ENCODE results near the gene FAM131A.

The FAM131A gene

GRCh38 chr3:184358124-184358767 lies 20.8 kb downstream of the FAM131A start:
- DNase-seq (ENCODE audit: low read depth): no peak

DNA sequence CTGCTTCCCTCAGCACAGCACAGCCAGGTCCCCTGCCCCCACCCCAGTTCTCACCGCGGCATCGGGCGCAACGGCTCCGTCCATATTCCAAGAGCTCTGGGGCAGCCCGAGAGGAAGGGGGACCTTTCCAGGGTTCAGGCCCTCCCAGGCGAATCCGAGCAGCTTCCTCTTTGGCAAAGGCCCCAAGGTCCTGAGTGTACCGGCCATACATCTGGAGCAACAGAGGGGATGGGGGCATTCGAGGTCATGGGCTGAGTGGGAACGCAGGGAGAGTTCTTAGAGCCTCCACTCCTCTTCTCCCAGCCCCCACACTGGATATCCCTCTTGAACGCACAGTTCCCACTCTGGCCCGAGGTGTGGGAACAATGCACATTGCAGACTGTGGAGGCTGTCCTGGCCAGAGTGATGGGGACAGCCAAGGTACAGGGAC lies 21.5 kb downstream of the FAM131A start:
- no peak for DNase-seq (ENCODE audit: low read depth)

DNA sequence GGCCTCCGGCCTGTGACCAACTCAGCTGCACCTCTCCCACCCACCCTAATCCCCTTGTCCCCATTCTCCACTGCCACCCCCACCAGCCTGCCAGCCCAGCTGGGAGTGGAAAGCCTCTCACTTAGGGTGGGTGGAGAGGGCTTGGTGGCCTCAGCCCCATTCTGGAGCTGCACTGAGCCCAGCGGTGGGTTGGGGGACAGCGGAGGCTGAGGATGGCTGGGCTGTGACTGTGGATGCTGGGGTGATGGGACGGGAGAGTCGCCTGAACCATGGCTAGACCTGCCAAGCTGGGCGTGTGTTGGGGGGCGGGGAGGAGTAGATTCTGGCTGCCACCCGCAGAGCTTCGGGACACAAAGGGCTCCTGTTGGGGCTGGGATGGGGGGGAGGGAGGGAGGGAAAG lies 22.2 kb downstream of the FAM131A start:
- DNase-seq (ENCODE audit: low read depth): no peak

GRCh38 chr3:184360070-184360928 lies 22.9 kb downstream of the FAM131A start:
- DNase-seq (ENCODE audit: low read depth): no peak

- DNase-seq (ENCODE audit: low read depth): no peak
Measured at GRCh38 chr3:184360929-184361531, 23.6 kb downstream of the FAM131A start.

- no peak for DNase-seq (ENCODE audit: low read depth)
Measured at GRCh38 chr3:184361532-184361931, 24.1 kb downstream of the FAM131A start, which contains the start of the genes CLCN2 and POLR2H. Gene CLCN2 (minus strand): TSS chr3:184361605. CDS start chr3:184361479, 126 bp downstream. Gene POLR2H (plus strand): TSS chr3:184361710. CDS start chr3:184363493, 1,783 bp downstream.

DNA sequence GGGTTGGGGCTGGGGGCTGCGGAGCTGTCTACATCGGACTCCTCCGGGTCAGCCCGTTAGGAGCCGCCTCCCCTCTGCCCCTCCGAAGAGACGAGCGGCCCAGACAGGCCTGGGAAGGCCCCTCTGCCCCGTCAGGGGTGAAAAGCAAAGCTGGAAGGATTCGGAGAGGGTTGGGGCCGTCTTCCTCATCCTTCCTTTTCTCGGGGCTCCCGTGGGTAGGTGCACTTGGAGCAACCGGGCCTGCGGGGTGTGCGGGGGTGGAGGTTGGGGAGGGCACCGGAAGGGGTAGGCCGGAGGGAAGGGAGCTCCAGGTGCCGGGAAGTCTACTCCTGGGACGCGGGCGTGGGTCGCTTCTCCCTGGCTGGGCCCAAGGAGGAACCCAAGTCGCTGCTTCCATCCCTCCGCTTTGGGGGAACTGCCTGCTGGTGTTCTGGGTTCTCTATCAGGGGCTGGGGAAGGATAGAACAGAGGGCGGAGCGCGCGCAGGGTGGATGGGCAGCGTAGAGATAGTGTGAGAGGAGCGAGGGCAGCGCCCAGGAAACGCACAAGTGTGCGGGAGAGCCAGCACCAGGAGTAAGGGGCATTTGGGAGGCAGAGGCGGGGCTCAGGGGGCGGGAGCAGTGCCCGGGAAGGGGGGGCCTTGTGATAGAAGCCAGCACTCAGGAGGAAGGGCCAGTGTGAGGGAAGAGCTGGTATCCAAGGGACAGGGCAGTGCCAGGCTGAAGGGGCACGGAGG lies 24.7 kb downstream of the FAM131A start:
- no peak for DNase-seq (ENCODE audit: low read depth)

- DNase-seq (ENCODE audit: low read depth): peak; percentile 92
Measured at GRCh38 chr3:184362668-184363546, 25.5 kb downstream of the FAM131A start.

DNA sequence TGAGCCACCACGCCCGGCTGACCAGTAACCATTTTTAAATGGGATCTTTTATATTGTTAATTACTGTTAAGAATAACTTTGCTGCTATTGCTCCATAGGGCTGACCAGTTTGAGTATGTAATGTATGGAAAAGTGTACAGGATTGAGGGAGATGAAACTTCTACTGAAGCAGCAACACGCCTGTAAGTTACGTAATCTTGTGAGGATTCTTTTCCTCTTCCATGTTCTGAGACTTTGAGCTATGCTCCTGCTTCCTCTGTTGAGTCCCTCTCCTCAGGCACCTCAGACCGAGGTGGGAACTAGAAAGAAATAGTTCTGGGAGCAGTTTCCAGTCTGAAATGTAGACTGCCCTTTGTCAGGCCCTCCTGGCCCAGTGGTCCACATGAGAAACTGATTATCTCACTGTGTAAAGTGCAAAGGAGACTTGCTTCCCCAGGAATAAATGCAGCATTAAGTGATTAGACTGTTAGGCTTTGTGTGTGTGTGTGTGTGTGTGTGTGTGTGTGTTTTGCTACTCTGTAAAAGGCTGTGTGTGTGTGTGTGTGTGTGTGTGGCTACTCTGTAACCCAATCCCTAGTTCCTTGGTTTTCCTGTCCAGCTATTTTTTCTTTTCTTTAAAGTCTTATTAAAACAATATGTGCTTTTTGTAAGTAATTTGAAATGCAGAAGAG lies 29.4 kb downstream of the FAM131A start:
- DNase-seq (ENCODE audit: low read depth): no peak

GRCh38 chr3:184368116-184368515 lies 30.7 kb downstream of the FAM131A start:
- no peak for DNase-seq (ENCODE audit: low read depth)

GRCh38 chr3:184368586-184369183 lies 31.3 kb downstream of the FAM131A start:
- DNase-seq (ENCODE audit: low read depth): no peak

DNA sequence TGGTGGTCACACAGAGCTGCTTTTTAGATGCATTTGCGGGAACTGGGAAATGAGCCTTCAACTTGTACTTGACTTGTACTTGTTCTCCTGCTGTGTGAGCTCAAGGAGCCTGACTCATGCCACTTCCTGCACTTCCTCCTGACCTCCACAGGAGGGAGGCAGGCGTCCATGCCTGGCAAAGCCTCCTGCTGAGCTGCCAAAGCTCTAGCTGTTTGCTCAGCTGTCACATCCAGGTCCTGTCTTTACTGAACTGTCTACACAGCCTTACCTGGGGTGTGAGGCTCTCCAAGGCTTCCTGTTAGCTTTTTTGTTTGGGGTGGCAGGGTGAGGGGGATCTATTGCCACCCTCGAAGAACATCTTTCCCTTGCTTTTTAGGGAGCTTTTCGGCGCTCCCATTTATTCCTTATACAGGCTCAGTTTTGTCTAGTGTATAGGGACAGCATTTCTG lies 34.2 kb downstream of the FAM131A start:
- peak; percentile 28 for DNase-seq (ENCODE audit: low read depth)

GRCh38 chr3:184372296-184372821 lies 35.0 kb downstream of the FAM131A start:
- no peak for DNase-seq (ENCODE audit: low read depth)

DNA sequence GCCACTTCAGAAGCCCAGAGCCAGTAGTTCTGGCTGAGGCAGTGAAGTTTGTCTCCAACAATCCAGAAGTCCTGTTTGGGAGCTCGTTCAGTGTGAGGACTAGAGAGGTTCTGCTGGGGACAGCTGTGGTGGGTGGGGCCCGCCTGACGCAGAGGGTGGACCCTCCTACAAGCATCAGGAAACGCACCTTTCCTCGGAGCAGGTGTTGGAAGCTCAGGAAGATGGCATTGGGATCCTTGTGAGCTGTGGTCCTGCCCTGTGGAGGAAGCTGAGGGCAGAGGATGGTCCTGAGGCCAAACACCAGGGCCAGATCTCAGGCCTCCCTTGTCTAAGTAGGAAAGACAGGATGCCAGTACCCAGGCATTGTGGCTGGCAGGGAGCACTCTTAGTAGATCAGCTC lies 35.5 kb downstream of the FAM131A start:
- no peak for DNase-seq (ENCODE audit: low read depth)

DNA sequence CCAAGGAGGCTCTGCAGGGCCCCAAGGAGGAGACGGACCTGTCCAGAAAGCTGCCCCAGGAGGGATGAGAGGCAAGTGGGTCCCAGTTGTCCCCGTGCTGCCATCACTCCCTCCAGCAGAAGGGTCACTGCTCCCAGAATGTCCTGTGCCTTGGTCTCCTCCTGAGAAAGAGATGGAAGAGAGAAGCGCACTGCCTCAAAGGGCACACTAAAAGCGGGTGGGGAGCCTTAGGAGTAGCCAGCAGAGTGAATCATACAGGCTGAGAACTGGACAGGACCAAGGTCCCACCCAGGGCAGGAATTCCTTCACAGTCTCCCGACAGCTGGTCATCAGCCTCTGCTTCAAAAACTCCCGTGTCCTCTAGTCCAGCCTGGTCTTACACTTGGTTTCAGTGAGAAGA lies 36.0 kb downstream of the FAM131A start:
- no peak for DNase-seq (ENCODE audit: low read depth)

GRCh38 chr3:184375747-184376461 lies 38.5 kb downstream of the FAM131A start:
- no peak for DNase-seq (ENCODE audit: low read depth)

- DNase-seq (ENCODE audit: low read depth): no peak
Measured at GRCh38 chr3:184377374-184377773, 40.0 kb downstream of the FAM131A start.

- no peak for DNase-seq (ENCODE audit: low read depth)
Measured at GRCh38 chr3:184377882-184378445, 40.6 kb downstream of the FAM131A start, which contains the start of gene THPO. Gene THPO (minus strand): TSS chr3:184378207. CDS start chr3:184376259, 1,948 bp downstream.

Measured in activated gamma-delta T cell treated with anti-CD3 and anti-CD28 coated beads, Interleukin-2, amount 50 U/mL, for 16 hours (primary cell).